Adrenal gland (tissue), 12 donors: Measurements from ENCODE around the gene ISLR. TPM values are rescaled to one million over a fixed set of nuclear protein-coding genes. Genes with fewer than 3 reads are reported as not detected.

Source experiments
- DNase-seq, 7 donors: peaks; one replicate each; pipeline ENCODE4 v3.0.0-alpha.2; 2019 to 2020
- H3K27ac ChIP-seq, 5 donors: fragments of 200-600 bp; sonication (generic) in 4 of 5; 1 replicate in 3 of 5; 2 replicates in 2 of 5; pipeline versions ENCODE4 v1.5.1 to v1.8.0; 2016 to 2020; ENCODE audit warnings: mild to moderate bottlenecking in 1 of 5
- H3K27me3 ChIP-seq: fragments of 200-600 bp; 2 replicates; pipeline ENCODE4 v1.8.0; 2021
- H3K36me3 ChIP-seq, 2 donors: fragments of 200-600 bp; replicated peaks in 1 of 2; 1 replicate in 1 of 2; 2 replicates in 1 of 2; pipeline versions ENCODE4 v1.5.1 to v1.8.0; 2018 to 2022
- H3K4me1 ChIP-seq, 2 donors: fragments of 200-600 bp; replicated peaks in 1 of 2; 1 replicate in 1 of 2; 2 replicates in 1 of 2; pipeline versions ENCODE4 v1.5.1 to v1.8.0; 2018 to 2021
- H3K4me3 ChIP-seq, 4 donors: fragments of 200-600 bp; sonication (generic) in 3 of 4; one replicate each; pipeline ENCODE4 v1.5.1; 2016 to 2018
- H3K9me3 ChIP-seq, 3 donors: fragments of 200-600 bp; sonication (generic) in 1 of 3; replicated peaks in 1 of 3; 1 replicate in 2 of 3; 2 replicates in 1 of 3; pipeline versions ENCODE4 v1.5.1 to v1.8.0; 2016 to 2021
- POLR2A ChIP-seq, 2 donors: fragments of 450-650 bp; IDR thresholded peaks; one replicate each; pipeline ENCODE4 v1.6.1; 2017; ENCODE audit warnings: antibody characterized with exemption in 2 of 2, mild to moderate bottlenecking in 2 of 2, moderate library complexity in 1 of 2
- WGBS, 4 donors: extraction: QIAGEN DNeasy Blood & Tissue Kit in 2 of 4; methylation state at CpG; one replicate each; pipeline versions ENCODE4 v1.1.5 to v1.1.7; 2013 to 2017; 5-methylcytosine and 5-hydroxymethylcytosine counted together
- intact Hi-C, 2 donors: fragments of 100-400 bp; cut with DNase I; formaldehyde crosslinking; loops; one replicate each; pipeline versions ENCODE4 v1.14.1 to v1.15.0; 2022 to 2023
- polyA plus RNA-seq, 3 donors: library from polyadenylated mRNA; stranded (reverse); fragments of 200-250 nt in 2 of 3; fragments of 350-450 nt in 1 of 3; fragmentation: Illumina TruSeq in 1 of 3; extraction: RNeasy Lipid Tissue Mini Kit (QIAGEN cat#74804) in 1 of 3; gene quantifications; one replicate each; pipeline ENCODE4 v1.2.3, GENCODE V29; 2013 to 2014
- total RNA-seq, 9 donors: library from RNA; depleted of rRNA in 4 of 9; stranded (reverse); fragments of >200 nt in 4 of 9; fragments of 120-200 nt in 1 of 9; fragmentation: NEBNext Ultra II Directional in 1 of 9; extraction: Animal tissue kit (Norgen Biotek cat#: 25700) in 1 of 9; gene quantifications; one replicate each; pipeline versions ENCODE4 v1.1.0 to v1.2.4, GENCODE V29; 2013 to 2023
- TF ChIP-seq, protein P1 (sequence below), 6 experiments: fragments of 450-650 bp in 4 of 6; fragments of 200-600 bp in 2 of 6; sonication (generic) in 1 of 6; IDR thresholded peaks; 1 replicate in 5 of 6; 2 replicates in 1 of 6; pipeline versions ENCODE4 v1.5.1 to v1.8.0; 2016 to 2021; ENCODE audit warnings: antibody characterized with exemption in 6 of 6, mild to moderate bottlenecking in 2 of 6, moderate library complexity in 1 of 6
- donor health status: healthy with polysubstance abuse.
- donor health status: Bipolar disorder and iron deficiency.
- donor health status: DM: yes; HTN: yes; CAD: no.
- donor health status: DM: no; HTN: no; CAD: no.
- donor health status: DM: no; HTN: no; CAD: no.
- donor health status: DM: yes; HTN: yes; CAD: no.

Gene ISLR
- total and polyA plus RNA-seq, 12 donors: 6.1 to 63.4 (median 22.9) TPM

DNA sequence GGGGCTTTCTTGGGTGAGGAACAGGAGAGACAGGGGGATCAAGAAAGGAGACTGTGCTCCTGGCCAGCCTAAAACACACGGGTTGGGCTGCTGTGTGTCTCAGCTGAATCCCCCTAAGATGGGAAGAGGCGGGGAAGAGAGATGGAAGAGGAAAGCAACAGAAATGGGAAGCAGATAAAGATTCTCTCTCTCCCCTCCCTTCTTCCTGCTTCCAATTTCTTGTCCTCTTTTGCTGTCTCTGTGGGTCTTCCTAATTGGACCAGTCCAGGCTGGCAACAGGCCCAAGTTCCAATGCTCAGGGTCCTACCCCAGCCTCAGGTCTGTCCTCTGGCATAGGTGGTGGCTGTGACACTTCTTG is 36.0 kb upstream of the ISLR start:
- peaks cover 10 to 17% of the 10 kb centered on the region in 2 donors for H3K4me1 ChIP-seq
- no peak for TF ChIP-seq POLR2A (IDR thresholded peaks at IDR 0.05)
- TF ChIP-seq, protein P1, sequence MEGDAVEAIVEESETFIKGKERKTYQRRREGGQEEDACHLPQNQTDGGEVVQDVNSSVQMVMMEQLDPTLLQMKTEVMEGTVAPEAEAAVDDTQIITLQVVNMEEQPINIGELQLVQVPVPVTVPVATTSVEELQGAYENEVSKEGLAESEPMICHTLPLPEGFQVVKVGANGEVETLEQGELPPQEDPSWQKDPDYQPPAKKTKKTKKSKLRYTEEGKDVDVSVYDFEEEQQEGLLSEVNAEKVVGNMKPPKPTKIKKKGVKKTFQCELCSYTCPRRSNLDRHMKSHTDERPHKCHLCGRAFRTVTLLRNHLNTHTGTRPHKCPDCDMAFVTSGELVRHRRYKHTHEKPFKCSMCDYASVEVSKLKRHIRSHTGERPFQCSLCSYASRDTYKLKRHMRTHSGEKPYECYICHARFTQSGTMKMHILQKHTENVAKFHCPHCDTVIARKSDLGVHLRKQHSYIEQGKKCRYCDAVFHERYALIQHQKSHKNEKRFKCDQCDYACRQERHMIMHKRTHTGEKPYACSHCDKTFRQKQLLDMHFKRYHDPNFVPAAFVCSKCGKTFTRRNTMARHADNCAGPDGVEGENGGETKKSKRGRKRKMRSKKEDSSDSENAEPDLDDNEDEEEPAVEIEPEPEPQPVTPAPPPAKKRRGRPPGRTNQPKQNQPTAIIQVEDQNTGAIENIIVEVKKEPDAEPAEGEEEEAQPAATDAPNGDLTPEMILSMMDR (IDR thresholded peaks at IDR 0.05): no peak

DNA sequence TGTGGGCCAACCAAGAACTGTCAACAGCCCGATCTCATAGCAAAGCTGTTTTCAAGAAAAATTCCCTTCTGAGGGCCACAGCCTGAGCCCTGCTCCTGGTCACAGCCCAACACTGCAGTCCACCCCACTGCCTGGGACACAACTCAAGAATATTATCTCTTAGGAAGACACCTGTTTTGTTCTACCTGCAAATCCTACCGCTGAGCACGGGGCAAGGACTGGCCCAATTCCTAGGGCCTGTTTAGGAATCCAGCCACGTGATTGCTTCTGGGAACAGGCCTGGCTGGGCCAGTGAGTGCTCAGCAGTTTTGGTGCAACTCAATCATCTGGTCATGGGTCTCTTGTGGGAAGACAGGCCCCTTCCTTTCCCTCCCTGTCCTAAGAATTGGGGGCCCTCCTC is 34.9 kb upstream of the ISLR start:
- Histone ChIP-seq H3K9me3 (no peaks in the 10 kb centered on the region), H3K36me3 (no peaks in the 10 kb centered on the region), H3K4me3 (no peak overlapping the region), H3K4me1 (peaks cover 10 to 17% of the 10 kb centered on the region in 2 donors), H3K27ac (no peak overlapping the region), H3K27me3 (peaks cover 34% of the 10 kb centered on the region)
- TF ChIP-seq, protein P1 (IDR thresholded peaks at IDR 0.05): no peak
- no peak for TF ChIP-seq POLR2A (IDR thresholded peaks at IDR 0.05)
- DNase-seq: no peak
- intact Hi-C loops: loop anchor here in 1 of 2 donors (10.0 kb wide), 1 partner anchor 84 kb away; no protein-coding TSS in a partner anchor
- WGBS, 4 donors: 81 to 100% (median 95%) methylated on average over 4 of the region's 4 CpGs

More for the DNA sequence above, 36.0 kb upstream of the ISLR start:
- no peaks in the 10 kb centered on the region for H3K36me3 ChIP-seq
- DNase-seq: no peak
- no peak overlapping the region for H3K4me3 ChIP-seq
- H3K9me3 ChIP-seq: no peaks in the 10 kb centered on the region
- WGBS, 4 donors: 73 to 89% (median 84%) methylated on average over 2 of the region's 2 CpGs
- peaks cover 45% of the 10 kb centered on the region for H3K27me3 ChIP-seq
- H3K27ac ChIP-seq: no peak overlapping the region
- intact Hi-C loops: loop anchor here in 1 of 2 donors (10.0 kb wide), 1 partner anchor 83 kb away; no protein-coding TSS in a partner anchor

DNA sequence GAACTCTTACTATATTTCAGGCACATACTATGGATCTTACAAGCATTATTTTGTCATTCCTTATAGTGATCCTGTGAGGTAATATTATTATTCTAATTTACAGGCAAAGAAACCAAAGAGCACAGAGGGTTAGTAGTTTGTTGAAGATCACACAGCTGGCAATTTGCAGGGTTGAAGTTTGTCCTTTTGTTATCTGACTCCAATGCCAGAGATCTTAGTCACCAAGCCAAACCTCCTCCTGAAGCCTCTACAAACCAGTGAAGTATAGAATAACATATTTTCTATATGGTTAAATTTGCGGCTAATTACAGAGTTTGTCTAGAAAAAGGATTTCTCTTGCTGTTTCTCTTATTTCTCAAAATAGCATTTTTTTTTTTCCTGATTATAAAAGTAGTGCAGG is 31.9 kb upstream of the ISLR start:
- no peak for DNase-seq
- Histone ChIP-seq H3K4me3 (no peak overlapping the region), H3K9me3 (no peaks in the 10 kb centered on the region), H3K27ac (no peak overlapping the region), H3K36me3 (no peaks in the 10 kb centered on the region), H3K4me1 (peaks cover 5% of the 10 kb centered on the region in 2 donors), H3K27me3 (peaks cover 16% of the 10 kb centered on the region)
- intact Hi-C loops: no loop called here
- WGBS, 4 donors: 94 to 100% (median 98%) methylated on average over 1 of the region's 1 CpG
- no peak for TF ChIP-seq POLR2A (IDR thresholded peaks at IDR 0.05)
- TF ChIP-seq, protein P1 (IDR thresholded peaks at IDR 0.05): no peak

DNA sequence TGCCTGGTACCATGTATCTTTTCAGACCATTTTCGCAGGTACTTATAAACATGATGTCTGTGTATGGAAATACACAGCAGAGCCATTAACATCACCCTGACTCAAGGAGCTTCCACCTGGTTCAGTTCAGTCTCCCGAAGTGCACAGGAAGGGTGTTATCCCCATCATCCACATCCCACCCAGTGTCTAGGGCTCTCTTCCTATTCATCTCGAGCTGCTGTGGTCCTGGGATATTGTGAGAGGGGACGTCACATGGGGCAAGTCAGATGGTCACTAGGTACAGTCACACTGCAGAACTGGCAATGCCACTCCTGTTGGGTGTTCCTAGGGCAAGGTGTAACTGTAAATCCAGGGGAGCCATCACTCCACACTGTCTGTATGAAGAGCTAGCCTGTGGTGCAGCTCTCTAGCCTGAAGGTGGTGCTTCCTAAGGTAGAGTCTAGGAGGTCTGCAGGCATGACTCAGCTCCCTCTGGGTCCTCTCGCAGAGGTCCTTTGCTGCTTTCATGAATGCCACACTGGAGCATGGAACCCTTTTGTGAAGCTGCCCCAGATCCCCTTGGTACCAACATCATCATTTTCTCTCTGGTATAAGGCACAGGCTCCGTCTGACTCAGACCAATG is 29.2 kb upstream of the ISLR start:
- Histone ChIP-seq H3K27ac (no peak overlapping the region), H3K36me3 (no peaks in the 10 kb centered on the region), H3K4me3 (no peak overlapping the region), H3K9me3 (no peaks in the 10 kb centered on the region), H3K27me3 (no peaks in the 10 kb centered on the region), H3K4me1 (no peaks in the 10 kb centered on the region)
- no peak for DNase-seq
- TF ChIP-seq, protein P1 (IDR thresholded peaks at IDR 0.05): no peak
- no peak for TF ChIP-seq POLR2A (IDR thresholded peaks at IDR 0.05)
- 71 to 83% (median 73%) methylated on average over 4 to 6 of the region's 6 CpGs for WGBS, 4 donors
- intact Hi-C loops: no loop called here
